ENCODE results near the gene SPIN2A. TPM values are rescaled to one million over a fixed set of nuclear protein-coding genes. Genes with fewer than 3 reads are reported as not detected.
"Not testable (repeated sequence)": the region's sequence is repeated elsewhere in the genome, so short reads cannot be mapped to it uniquely, and the experiment has no call there.

The SPIN2A gene
- total RNA-seq, 1 donor from 2014 or later = 1.2 TPM

GRCh38 chrX:57120619-57121161 is 16.5 kb downstream of the SPIN2A start:
- not testable (repeated sequence) for DNase-seq (ENCODE audit: low read depth); H4K20me1 ChIP-seq (ENCODE audit: insufficient read depth, low read length); H3K4me1 ChIP-seq (ENCODE audit: insufficient read depth, low read length); H3K9me3 ChIP-seq (ENCODE audit: insufficient read depth, low read depth, low read length); FAIRE-seq; H3K27me3 Mint-ChIP-seq (ENCODE audit: low read depth, unreplicated experiment); H3K9me3 Mint-ChIP-seq (ENCODE audit: unreplicated experiment); H3K79me2 ChIP-seq (ENCODE audit: insufficient read depth, low read length); H3K36me3 Mint-ChIP-seq (ENCODE audit: low read depth, unreplicated experiment); H3K27me3 ChIP-seq (ENCODE audit: insufficient read depth, low read length); H3K36me3 ChIP-seq (ENCODE audit: insufficient read depth, low read length); H3K4me1 Mint-ChIP-seq (ENCODE audit: low read depth, unreplicated experiment)
- Histone ChIP-seq H3K4me3 (ENCODE audit: insufficient read depth, low read depth, low read length) (peak overlapping the region; percentile 70), H3K9ac (ENCODE audit: low read length) (peak overlapping the region; percentile 81), H3K27ac (ENCODE audit: low read depth, low read length) (peak overlapping the region; percentile 70), H2AFZ (ENCODE audit: low read depth, low read length) (peak overlapping the region; percentile 63), H3K4me2 (ENCODE audit: low read length) (peak overlapping the region; percentile 83)
- Mint-ChIP-seq H3K4me3 (ENCODE audit: unreplicated experiment) (peak overlapping the region; percentile 95), H3K27ac (ENCODE audit: unreplicated experiment) (peak overlapping the region; percentile 62)

DNA sequence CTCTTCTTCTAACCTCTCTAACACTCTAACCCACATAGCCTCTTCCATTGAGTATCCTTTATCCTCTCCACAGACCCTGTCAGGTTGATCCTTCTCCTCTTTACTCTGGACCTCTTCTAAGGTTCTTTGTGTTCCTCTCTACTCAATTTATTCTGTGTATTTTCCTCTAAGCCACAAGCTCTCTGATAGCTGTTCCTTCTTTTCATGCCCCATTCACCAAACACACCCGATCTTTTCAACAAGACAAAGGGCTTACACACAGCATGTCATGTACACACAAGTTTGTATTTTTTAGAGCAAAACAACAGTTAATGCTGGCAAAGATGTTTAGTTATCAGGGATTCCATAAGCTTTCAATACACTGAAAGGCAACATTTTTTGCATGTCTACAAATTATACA is 17.8 kb downstream of the SPIN2A start:
- Histone ChIP-seq H4K20me1 (ENCODE audit: insufficient read depth, low read length) (no peaks in the 10 kb centered on the region), H3K27ac (ENCODE audit: low read depth, low read length) (no peak overlapping the region), H3K27me3 (ENCODE audit: insufficient read depth, low read length) (no peaks in the 10 kb centered on the region), H3K4me2 (ENCODE audit: low read length) (no peak overlapping the region), H3K4me1 (ENCODE audit: insufficient read depth, low read length) (no peaks in the 10 kb centered on the region), H2AFZ (ENCODE audit: low read depth, low read length) (no peak overlapping the region), H3K36me3 (ENCODE audit: insufficient read depth, low read length) (no peaks in the 10 kb centered on the region), H3K9me3 (ENCODE audit: insufficient read depth, low read depth, low read length) (no peaks in the 10 kb centered on the region), H3K9ac (ENCODE audit: low read length) (no peak overlapping the region), H3K4me3 (ENCODE audit: insufficient read depth, low read depth, low read length) (no peak overlapping the region), H3K79me2 (ENCODE audit: insufficient read depth, low read length) (no peaks in the 10 kb centered on the region)
- Mint-ChIP-seq H3K9me3 (ENCODE audit: unreplicated experiment) (no peaks in the 10 kb centered on the region), H3K36me3 (ENCODE audit: low read depth, unreplicated experiment) (peaks cover 5% of the 10 kb centered on the region), H3K4me3 (ENCODE audit: unreplicated experiment) (peak overlapping the region; percentile 80), H3K27me3 (ENCODE audit: low read depth, unreplicated experiment) (no peaks in the 10 kb centered on the region), H3K4me1 (ENCODE audit: low read depth, unreplicated experiment) (peaks cover 4% of the 10 kb centered on the region), H3K27ac (ENCODE audit: unreplicated experiment) (no peak overlapping the region)
- DNase-seq (ENCODE audit: low read depth) (no peak), FAIRE-seq (peak; percentile 43)
- no peak for TF ChIP-seq EZH2 (IDR thresholded peaks at IDR 0.05; ENCODE audit: insufficient read depth, low read length)
- TF ChIP-seq CTCF (IDR thresholded peaks at IDR 0.05; ENCODE audit: insufficient read depth, low read depth, low read length) = no peak

- H3K27ac Mint-ChIP-seq (ENCODE audit: unreplicated experiment); H3K36me3 ChIP-seq (ENCODE audit: insufficient read depth, low read length); H3K36me3 Mint-ChIP-seq (ENCODE audit: low read depth, unreplicated experiment); H3K79me2 ChIP-seq (ENCODE audit: insufficient read depth, low read length); H3K9me3 ChIP-seq (ENCODE audit: insufficient read depth, low read depth, low read length); DNase-seq (ENCODE audit: low read depth); H3K9me3 Mint-ChIP-seq (ENCODE audit: unreplicated experiment); H3K27ac ChIP-seq (ENCODE audit: low read depth, low read length); H3K27me3 Mint-ChIP-seq (ENCODE audit: low read depth, unreplicated experiment); H3K9ac ChIP-seq (ENCODE audit: low read length); H2AFZ ChIP-seq (ENCODE audit: low read depth, low read length); H3K27me3 ChIP-seq (ENCODE audit: insufficient read depth, low read length); H3K4me3 ChIP-seq (ENCODE audit: insufficient read depth, low read depth, low read length); H3K4me1 ChIP-seq (ENCODE audit: insufficient read depth, low read length); H3K4me3 Mint-ChIP-seq (ENCODE audit: unreplicated experiment); H4K20me1 ChIP-seq (ENCODE audit: insufficient read depth, low read length); H3K4me1 Mint-ChIP-seq (ENCODE audit: low read depth, unreplicated experiment); H3K4me2 ChIP-seq (ENCODE audit: low read length): not testable (repeated sequence)
- peak; percentile 90 for FAIRE-seq
Measured at GRCh38 chrX:57117566-57117965, 19.6 kb downstream of the SPIN2A start.

Data from astrocyte (in vitro differentiated cells and primary cell).